Midbrain (tissue), 1 donor: ENCODE results near the gene METRN.

Experiments used
- DNase-seq: peaks from one replicate; lab custom pipeline; 2025; lab: John Stamatoyannopoulos, UW

METRN gene

GRCh38 chr16:723695-724094 is 8.8 kb downstream of the METRN start:
- DNase-seq: no peak

GRCh38 chr16:724188-725040 is 9.5 kb downstream of the METRN start:
- DNase-seq: no peak

DNA sequence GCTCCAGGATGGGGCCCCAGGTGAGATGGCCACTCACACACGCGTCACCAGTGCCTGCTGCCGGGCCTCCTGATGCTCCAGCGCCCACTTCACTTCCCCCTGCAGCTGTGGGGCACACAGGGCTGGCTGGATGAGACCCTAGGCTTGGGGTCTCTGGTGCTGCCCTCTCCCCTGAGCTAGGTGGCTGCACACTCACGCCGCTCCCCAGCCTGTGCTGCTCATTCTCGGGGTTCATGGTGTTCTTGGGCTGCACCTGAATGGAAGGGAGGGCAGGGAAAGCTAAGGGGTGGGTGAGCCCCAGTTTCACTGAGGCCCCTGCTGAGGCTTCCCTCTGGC is 10.1 kb downstream of the METRN start:
- no peak for DNase-seq

DNA sequence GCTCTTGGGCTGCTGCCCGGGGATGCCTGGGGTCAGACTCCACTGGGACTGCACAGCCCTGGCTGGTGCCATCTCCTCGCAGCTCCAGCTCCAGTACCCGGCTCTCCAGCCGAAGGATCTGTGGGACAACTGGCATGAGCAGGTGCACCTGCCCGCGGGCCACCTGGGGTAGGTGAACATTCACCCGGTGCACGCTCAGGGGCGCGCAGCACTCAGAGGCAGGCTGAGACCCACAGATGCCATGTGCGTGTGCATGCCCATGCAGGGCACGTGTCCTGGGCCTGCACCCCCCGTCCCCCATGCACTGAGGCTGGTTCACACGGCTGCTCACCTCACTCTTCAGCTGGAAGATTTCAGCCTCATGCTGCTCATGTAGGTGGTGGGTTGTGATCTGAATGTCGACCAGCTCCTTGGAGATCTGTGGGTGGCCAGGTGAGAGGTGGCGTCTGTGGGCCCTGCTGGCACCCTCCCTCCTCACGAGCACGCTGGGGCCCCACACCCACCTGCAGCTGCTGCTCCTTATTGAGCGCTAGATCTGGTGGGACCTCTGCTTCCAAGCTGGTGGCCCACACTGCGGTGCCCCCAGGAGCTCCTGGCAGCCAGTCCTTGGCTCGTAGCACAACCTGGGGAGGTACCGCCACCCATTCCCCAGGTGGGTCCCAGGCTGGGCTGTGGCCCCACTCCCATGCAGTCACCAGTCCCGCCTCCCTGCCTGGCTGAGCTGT is 10.7 kb downstream of the METRN start:
- no peak for DNase-seq

GRCh38 chr16:726188-726437 is 11.2 kb downstream of the METRN start:
- no peak for DNase-seq

GRCh38 chr16:726438-727290 is 11.7 kb downstream of the METRN start, which contains the start of the genes CCDC78 and HAGHL:
Gene CCDC78, minus strand, starts transcription at chr16:726443. Its CDS starts 76 bp downstream, at chr16:726367.
Gene HAGHL, plus strand, starts transcription at chr16:727106. Its CDS starts 404 bp downstream, at chr16:727510.
- peak; percentile 56 for DNase-seq

GRCh38 chr16:727291-727977 is 12.5 kb downstream of the METRN start:
- DNase-seq: no peak

GRCh38 chr16:728131-728889 is 13.4 kb downstream of the METRN start:
- DNase-seq: peak; percentile 60

GRCh38 chr16:728890-729744 is 14.2 kb downstream of the METRN start:
- no peak for DNase-seq

- DNase-seq: no peak
Measured at GRCh38 chr16:729768-730665, 15.1 kb downstream of the METRN start.

DNA sequence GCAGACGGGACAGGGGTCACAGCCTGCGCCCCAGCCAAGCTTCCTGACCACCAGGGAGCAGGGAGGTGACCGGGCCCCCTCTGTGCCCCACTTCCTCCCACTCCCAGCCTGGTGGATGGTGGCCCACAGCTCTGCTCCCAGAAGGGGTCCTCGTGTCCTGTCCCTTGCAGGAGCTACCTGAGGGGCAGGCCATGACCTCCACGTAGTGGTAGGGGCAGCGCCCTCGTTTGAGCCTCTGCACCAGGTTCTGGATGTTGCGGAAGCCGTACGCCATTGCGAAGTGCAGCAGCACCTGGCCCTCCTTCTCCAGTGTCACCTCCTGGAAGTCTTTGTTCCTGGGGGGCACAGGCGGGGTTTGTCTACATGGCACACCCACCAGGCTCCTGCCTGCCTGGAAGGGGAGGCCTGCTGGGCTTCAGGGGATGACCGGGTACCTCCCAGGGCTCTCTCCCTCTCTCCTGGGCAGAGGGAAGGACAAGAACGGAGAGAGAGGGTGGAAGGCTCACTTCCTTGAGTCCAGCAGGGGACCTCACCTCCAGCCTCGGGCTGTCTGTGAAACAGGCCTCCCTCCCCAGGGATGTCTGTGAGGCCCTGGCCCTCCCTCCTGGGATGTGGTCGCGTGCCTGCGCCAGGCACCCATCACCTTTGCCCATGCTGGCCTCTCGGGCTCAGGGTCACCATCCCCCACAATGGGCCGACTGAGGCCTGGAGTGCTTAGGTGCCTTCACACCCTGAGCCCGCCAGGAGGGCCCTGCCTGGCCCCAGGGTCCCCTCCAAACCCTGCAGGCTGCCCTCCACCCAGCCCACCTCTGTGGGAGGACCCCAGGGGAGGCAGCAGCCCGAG is 16.0 kb downstream of the METRN start:
- no peak for DNase-seq

- no peak for DNase-seq
Measured at GRCh38 chr16:732332-732731, 17.4 kb downstream of the METRN start.

GRCh38 chr16:732936-733335 is 18.0 kb downstream of the METRN start:
- no peak for DNase-seq

GRCh38 chr16:733382-734207 is 18.7 kb downstream of the METRN start:
- DNase-seq: no peak

- no peak for DNase-seq
Measured at GRCh38 chr16:734208-734980, 19.5 kb downstream of the METRN start.
